OCI-M2 (cell line): ENCODE results near the gene LMF1.
"Not testable (repeated sequence)": the region's sequence is repeated elsewhere in the genome, so short reads cannot be mapped to it uniquely, and the experiment has no call there.

ENCODE experiments used
- DNase-seq: peaks from one replicate; lab custom pipeline; 2025; ENCODE audit not compliant: unreplicated experiment; lab: John Stamatoyannopoulos, UW

LMF1 gene

DNA sequence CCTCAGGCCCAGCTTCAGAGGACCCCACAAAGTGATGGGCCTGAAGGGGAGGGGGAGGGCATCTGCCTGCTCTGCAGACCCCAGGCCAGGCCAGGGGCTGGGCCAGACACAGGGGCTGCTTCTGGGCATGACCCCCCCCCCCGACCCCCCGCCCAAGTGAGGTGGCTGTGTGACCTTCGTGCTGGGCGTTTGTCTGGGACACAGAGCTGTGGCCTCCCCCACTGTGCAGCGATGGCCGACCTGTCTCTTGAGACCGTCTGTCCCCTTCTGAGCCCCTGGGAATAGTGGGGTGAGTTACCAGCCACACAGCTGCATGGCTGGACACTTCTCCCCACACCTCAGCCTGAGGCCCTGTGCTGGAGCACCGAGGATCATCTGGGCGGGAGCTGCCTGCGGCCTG, 135.4 kb downstream of the LMF1 start:
- no peak for DNase-seq

DNA sequence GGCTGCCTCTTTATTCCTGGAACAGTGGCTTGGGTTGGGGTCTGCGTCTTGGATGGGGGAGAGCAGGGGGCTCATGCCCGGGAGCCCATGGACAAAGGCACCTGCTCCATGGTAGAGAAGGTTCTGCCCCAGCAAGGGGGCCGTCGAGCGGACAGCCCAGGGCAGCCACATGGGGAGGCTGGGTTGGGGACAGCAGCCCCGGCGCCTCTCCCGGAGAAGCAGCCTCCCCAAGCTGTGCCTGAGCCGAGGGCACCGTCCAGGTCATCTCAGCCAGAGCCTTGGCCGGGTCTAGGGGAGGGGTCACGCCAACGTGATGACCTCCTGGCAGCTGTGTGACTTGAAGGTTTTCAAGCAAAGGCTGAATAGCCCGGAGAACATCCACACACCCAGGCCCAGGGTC, 137.4 kb downstream of the LMF1 start:
- DNase-seq, result no peak

- DNase-seq, result no peak
These were observed 138.0 kb downstream of the LMF1 start for GRCh38 chr16:832652-833336.

- no peak for DNase-seq
These were observed 139.0 kb downstream of the LMF1 start for GRCh38 chr16:831571-832413.

DNA sequence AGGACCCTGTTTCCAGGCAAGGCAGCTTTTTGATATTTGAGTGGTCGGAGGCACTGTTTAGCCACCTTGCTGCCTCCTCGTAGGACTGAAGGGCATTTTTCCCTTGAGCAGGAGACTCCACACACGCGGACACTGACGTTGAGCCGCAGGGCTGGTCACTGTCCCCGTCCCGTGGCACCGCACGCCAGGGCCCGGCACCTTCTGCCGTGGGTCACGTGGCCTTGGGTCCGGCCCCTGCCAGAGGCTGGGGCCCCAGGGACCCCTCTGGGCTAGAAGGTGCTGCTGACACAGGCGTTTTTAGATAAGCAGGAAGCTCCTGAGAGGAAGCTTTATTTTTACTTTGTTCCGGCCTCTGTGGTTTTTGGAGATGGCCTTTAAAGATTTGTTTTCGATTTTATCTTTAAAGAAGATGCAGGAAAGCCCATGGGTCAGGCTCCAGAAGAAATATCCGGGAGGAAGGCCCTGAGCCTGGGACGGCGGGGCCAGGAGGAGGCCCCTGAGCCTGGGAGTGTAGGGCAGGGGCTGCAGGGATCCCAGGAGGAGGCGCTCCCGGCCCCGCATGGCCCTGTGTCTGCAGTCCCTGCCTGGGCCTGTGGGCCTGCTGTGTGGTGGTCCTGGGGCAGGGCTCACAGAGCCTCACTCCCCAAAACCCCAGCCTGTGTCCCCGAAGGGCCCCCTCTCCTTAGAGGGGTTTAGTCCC, 139.8 kb downstream of the LMF1 start:
- DNase-seq, result no peak

GRCh38 chr16:830107-830870, 140.5 kb downstream of the LMF1 start:
- DNase-seq, result no peak

DNA sequence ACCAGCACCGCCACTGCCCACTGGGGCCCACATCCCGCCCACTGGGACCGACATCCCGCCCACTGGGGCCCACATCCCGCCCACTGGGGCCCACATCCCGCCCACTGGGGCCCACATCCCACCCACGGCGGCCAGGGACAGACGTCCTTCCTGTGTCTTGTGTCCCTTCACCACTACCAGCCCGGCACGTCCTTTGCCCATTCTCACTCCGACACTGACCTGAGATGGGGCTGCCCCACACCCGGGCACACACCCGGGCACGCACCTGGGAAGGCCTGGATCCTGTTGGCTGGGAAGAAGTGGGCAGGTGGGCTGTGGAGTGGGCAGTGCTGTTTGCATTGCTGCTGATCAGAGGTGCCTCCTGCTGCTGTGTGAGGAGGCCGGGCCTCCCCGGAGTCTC, 141.9 kb downstream of the LMF1 start:
- no peak for DNase-seq

DNA sequence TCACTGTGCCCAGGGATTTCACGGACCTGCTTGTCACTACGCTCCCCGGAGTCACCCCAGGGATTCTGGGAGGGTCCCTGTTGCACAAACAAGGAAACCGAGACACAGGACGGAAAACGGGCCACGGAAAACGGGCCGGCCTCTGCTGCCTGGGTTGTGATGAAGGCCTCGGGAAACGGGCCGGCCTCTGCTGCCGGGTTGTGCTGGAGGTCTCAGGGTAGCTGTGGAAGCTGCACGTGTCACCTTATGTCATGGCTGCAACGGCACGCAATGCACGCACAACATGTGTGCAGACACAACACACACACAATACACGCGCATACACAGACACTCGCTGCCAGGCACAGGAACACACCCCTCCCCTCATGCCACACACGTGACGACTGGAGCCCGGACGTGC, 143.3 kb downstream of the LMF1 start:
- DNase-seq, result no peak

GRCh38 chr16:825341-826061, 145.3 kb downstream of the LMF1 start:
- no peak for DNase-seq

- DNase-seq, result no peak
These were observed 146.2 kb downstream of the LMF1 start for GRCh38 chr16:824601-825000.

- no peak for DNase-seq
These were observed 146.6 kb downstream of the LMF1 start for GRCh38 chr16:824194-824593.

DNA sequence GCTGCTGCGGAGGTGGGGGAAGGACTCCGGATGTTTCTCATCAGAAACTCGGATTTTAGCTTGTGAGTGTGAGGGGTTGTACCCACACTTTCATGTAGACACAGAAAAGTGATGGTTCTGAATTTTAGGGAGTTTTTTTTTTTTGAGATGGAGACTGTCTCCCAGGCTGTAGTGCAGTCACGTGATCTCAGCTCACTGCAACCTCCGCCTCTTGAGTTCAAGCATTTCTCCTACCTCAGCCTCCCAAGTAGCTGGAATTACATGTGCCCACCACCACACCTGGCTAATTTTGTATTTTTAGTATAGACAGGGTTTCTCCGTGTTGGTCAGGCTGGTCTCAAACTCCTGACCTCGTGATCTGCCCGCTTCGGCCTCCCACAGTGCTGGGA, 147.9 kb downstream of the LMF1 start:
- no peak for DNase-seq

DNA sequence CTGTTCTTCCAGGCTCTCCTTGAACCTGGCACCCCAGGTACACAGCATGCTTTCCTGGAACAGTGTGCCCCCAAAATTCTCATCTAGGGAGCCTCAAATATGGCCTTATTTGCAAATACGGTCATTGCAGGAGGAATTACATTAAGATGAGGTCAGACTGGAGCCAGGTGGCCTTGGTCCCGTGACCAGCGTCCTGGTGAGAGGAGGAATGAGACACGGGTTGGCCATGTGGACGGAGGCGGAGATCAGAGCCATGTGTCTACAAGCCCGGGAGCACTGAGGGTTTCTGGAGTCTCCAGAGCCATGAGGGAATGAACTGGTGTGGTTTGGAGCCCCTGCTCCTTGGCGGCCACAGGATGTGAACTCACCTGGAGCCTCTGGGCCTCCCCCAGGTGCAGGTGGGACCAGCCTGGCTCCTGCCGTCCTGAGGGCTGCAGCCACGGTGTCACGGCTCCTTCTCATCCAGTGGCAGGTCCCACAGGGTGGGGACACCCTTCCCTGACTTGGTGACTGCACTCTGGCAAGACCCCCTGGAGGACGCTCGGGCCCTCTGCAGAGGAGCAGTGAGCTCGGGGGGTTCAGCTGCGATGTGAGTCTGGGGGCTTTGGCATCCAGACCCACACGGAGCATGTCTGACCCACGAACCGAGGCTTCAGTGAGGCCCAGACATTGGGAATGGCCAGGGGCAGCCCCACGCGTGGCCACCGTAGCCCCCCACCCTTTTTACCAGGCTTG, 148.4 kb downstream of the LMF1 start:
- no peak for DNase-seq

GRCh38 chr16:821751-822150, 149.0 kb downstream of the LMF1 start:
- no peak for DNase-seq

- DNase-seq, result no peak
These were observed 150.0 kb downstream of the LMF1 start for GRCh38 chr16:820748-821147.

GRCh38 chr16:820044-820408, 150.8 kb downstream of the LMF1 start:
- DNase-seq, result not testable (repeated sequence)

GRCh38 chr16:819336-820043, 151.3 kb downstream of the LMF1 start:
- no peak for DNase-seq

- DNase-seq, result no peak
These were observed 152.2 kb downstream of the LMF1 start for GRCh38 chr16:818592-818991.

- no peak for DNase-seq
These were observed 152.7 kb downstream of the LMF1 start for GRCh38 chr16:818132-818531.
